Effector CD8-positive, alpha-beta T cell (primary cell): ENCODE measurements around the gene TRIO.
"Not testable (repeated sequence)": the region's sequence is repeated elsewhere in the genome, so short reads cannot be mapped to it uniquely, and the experiment has no call there.

ENCODE experiments used
- DNase-seq: peaks from one replicate; lab custom pipeline; 2025; lab: John Stamatoyannopoulos, UW

TRIO gene

GRCh38 chr5:14359069-14360043 lies 216.2 kb downstream of the TRIO start:
- DNase-seq = no peak

GRCh38 chr5:14362491-14362890 lies 219.3 kb downstream of the TRIO start:
- no peak for DNase-seq

GRCh38 chr5:14364096-14364495 lies 221.0 kb downstream of the TRIO start:
- no peak for DNase-seq

DNA sequence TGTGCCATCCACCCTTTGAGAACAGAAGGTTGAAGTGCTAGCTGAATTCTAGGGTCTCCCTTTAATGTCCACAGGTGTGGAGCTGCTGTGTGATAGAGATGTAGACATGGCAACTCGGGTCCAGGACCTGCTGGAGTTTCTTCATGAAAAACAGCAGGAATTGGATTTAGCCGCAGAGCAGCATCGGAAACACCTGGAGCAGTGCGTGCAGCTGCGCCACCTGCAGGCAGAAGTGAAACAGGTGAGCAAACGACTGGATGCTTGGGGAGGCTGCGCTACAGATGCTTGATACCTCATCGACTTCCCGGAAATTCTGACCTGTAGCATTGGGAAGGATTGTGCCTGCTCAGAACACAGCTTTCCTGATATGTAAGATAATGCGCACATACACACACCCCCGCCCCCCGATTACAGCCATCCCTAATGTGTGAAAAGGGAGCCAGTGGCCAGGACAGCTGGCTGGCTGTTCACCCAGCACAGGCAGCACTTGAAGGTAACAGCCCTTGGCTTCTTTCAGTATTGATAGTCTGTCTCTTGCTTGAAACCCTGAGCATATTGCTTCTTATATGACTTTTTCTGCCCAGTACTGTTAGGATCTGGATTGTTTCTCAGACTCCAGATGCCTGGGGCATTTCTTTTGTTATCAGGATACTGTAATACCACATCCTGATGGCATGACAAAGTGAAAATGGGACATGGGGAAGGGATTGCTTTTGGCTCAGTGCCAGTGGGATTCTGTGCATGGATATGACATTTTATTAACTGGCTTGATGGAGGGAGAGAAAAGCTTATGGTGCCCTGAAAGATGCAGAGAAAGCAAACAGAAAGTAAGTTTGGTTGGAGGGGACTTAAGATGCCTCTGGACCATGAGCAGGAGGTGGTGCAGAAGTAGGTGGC lies 221.7 kb downstream of the TRIO start:
- no peak for DNase-seq

DNA sequence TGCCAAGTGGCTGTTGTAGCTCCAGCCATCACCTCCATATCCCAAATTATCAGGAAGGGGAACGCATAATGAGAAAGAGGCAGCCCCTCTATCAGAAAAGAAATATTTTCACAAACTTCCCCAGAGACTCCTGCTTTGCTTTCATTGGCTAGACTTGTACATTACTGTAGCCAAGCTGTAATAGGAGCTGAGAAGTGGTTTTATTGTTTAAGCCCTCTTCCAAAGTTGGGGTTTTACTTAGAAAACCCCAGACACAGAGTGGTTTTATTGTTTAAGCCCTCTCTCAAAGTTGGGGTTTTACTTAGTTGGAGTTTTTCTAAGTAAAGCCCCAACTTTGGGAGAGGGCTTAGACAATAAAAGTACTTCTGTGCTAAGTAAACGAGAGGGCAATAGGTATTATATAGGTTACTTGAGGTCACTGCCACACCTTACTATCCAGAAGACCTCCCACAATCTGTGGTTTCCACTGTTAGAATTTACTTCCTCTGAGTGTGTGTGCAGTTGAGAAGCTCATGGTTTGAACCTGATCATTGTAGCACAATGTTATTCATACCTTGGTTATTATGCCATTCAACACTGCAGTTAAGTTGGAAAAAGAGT lies 222.8 kb downstream of the TRIO start:
- no peak for DNase-seq

- DNase-seq = no peak
Measured at GRCh38 chr5:14366763-14367162, 223.6 kb downstream of the TRIO start.

DNA sequence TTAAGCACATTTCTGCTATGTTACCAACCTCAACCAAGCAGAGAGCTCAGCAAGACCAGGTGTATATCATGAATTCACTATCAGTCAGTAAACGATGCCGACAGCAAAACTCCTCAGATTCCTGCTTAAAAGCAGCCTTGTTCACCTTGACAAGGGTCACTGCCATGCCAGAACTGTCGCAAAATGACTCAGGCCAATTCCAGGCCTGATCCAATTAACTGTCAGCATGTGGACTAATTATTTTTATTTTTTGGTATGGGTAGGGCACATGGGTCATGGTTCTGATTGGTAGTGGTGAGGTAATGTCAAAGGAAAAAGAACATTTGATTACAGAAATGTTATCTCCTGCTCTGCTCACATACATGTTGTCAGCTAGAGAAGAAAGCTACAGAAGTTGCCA lies 224.2 kb downstream of the TRIO start:
- DNase-seq = no peak

DNA sequence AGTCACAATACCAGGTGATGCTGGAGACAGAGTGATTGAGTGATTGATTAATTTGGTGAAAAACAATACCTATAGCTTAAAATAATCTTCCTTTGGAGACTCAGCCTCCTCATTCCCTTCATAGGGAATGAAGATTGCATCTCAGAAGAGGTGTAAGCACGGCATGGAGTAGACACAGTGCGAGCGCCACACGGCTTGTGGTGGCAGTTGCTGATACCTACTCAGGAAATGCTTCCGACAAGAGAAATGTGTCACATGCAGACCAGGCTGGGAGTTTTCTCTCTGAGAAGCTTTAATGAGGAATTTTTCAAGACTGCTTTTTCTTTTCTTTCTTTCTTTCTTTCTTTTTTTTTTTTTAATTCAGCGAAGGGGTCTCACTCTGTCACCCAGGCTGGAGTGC lies 226.6 kb downstream of the TRIO start:
- DNase-seq = no peak

- no peak for DNase-seq
Measured at GRCh38 chr5:14370386-14370785, 227.2 kb downstream of the TRIO start.

DNA sequence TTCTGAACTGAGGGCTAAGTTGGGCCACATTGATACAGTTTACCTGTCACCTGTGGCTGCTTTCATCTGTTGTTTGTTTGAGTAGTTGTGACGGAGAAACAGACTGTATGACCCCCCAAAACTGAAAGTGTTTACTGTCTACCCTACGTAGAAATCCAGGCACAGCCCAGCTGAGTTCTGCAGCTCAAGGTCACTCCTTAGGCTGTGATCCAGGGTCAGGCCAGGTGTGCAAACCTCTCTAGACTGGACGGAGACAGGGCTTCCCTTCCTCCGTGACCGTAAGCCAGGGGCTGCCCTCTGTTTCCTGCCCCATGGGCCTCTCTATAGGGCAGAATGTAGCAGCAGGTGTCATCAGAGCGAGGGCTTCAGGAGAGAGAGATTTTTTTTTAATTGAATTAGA lies 230.5 kb downstream of the TRIO start:
- DNase-seq = no peak

DNA sequence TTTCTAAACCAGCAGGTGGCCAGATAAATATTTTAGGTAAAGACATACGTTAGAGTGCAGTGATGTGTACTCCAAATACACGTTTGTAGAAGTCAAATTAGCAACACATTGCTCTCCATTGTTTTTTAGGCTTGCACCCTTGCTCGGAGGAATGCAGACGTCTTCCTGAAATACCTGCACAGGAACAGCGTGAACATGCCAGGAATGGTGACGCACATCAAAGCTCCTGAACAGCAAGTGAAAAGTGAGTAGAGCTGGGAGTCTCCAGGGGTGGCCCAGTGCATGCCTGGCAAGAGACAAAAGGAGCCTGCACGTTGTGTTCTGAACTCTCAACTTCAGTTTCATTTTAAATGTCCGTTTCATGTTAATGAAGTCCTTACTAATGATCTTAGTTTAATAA lies 231.0 kb downstream of the TRIO start:
- DNase-seq = no peak

- no peak for DNase-seq
Measured at GRCh38 chr5:14376789-14377188, 233.6 kb downstream of the TRIO start.

GRCh38 chr5:14379739-14380497 lies 236.8 kb downstream of the TRIO start:
- no peak for DNase-seq

DNA sequence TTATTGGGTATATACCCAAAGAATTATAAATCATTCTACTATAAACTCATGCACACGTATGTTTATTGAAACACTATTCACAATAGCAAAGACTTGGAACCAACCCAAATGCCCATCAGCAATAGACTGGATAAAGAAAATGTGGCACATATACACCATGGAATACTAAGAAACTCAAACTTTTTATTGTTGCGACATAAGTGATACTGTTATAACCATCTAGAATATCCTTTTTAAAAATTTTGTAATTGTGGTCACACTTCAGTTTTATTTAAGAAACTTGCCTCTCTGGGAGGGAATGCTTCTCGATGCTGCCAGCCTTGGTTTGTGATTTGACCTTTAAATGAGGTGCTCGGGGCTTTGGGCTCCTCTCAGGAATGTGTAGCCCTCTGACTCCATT lies 237.6 kb downstream of the TRIO start:
- no peak for DNase-seq

DNA sequence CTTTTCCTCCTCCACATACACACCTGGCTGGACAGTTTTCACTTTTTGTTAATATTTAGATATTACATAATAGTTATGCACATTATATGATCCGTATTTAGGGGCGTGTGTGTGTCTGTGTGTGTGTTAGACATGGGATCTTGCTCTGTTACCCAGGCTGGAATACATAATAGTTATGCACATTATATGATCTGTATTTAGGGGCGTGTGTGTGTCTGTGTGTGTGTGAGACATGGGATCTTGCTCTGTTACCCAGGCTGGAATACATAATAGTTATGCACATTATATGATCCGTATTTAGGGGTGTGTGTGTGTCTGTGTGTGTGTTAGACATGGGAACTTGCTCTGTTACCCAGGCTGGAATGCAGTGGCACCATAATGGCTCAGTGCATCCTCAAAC lies 239.5 kb downstream of the TRIO start:
- DNase-seq = no peak

- no peak for DNase-seq
Measured at GRCh38 chr5:14383923-14384322, 240.8 kb downstream of the TRIO start.

DNA sequence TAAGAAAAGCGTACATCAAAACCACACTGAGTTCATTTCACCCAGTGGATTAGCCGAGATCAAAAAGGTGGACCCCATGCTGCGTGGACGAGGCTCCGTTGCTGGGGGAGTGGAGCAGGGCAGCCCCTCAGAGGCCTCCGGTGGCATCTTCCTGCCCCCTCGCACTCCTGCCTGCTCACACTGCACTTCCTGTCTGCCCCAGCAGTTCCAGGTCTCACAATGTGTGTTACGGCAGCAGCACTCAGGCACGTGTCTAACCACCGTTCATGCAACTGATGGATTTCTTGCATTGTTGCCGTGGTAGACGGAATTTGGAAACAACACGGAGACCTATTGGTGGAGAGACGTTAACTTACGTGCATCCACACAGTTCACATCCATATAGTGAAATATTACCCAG lies 241.9 kb downstream of the TRIO start:
- no peak for DNase-seq

DNA sequence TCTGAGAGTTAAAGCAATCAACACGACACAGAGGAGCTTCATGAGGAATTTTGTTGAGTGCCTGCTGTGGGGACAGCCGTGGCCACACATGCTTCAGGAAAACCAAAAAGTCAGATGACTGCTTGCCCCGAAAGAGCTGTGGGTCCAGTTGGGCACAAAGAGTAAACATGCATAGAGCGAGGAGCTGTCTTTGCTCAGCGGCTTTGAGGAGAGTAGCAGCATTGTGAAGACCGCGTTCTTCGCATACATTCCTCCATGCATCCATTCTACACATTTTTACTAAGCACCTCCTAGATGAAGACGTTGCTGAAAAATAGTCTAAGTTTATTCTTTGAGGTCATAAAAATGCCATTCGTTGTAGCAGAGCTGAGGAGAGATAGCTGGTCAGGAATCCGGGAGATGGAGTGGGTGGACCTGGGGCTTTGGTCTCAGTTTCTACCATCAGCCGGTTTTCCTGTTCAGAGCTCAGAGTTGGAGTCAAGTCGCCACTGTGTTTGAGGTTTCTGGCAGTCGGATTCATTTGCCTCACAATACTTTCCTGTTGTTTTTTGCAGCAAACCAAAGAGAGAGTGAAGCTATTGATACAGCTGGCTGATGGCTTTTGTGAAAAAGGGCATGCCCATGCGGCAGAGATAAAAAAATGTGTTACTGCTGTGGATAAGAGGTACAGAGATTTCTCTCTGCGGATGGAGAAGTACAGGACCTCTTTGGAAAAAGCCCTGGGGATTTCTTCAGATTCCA lies 243.9 kb downstream of the TRIO start:
- no peak for DNase-seq

DNA sequence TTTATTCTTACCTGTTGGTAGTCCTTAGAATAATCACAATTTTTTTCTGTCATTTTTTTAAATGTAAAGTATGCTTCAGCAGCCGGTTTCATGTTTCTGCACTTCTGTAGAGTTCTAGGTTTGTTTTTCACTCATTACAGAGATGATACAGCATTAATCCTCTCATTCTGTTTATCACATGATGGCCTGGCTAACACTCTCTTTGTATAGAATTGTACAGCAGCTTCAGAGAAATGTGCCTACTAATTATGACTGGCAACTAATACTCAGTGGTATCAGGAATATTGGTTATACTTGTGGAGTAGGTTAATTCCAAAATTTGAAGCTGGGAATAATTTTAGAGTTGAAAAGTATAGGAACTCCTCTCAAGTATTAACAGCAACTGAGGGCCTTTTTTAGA lies 245.6 kb downstream of the TRIO start:
- no peak for DNase-seq

- DNase-seq = not testable (repeated sequence)
Measured at GRCh38 chr5:14392552-14392951, 249.4 kb downstream of the TRIO start.

GRCh38 chr5:14394365-14394764 lies 251.2 kb downstream of the TRIO start:
- DNase-seq = no peak
